ENCODE data around the gene FRY.

DNA sequence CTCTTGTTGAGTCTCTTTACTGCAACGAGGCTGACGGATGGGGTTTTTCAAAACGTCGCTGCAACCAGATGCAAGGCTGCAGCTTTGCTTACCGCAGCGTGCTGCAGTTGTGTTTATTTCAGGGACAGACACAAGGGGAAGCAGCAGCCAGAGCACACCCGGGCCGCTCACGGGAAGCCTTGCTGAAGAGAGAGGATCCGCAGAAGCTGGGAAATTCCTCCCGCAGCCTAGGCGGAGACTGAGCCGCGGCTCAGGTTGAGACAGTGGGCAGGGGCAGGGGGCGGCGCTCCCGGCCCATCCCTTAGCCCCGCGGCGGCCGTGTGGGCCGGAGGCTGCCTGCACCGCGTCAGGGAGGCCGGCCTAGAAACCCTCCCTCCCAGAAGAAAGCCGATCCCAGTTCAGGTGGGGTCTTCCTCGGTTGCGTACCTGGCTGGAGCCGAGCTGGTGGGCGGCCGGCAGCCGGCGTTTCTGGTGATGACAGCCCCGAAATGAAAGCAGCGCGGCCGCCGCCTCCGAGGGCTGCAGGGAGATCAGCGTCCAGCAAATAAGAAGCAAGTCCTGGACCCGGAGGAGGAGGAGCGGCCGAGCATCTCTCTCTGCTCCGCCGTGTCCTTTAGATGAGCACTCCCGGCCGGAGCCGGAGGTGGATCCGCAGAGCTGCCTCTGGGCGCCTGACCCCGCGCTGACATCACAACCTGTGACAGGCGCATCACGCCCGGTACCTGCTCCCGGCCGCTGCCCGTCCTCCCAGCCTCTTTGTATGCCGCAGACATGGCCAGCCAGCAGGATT is at the start of gene FRY:
- TF ChIP-seq, protein P1, sequence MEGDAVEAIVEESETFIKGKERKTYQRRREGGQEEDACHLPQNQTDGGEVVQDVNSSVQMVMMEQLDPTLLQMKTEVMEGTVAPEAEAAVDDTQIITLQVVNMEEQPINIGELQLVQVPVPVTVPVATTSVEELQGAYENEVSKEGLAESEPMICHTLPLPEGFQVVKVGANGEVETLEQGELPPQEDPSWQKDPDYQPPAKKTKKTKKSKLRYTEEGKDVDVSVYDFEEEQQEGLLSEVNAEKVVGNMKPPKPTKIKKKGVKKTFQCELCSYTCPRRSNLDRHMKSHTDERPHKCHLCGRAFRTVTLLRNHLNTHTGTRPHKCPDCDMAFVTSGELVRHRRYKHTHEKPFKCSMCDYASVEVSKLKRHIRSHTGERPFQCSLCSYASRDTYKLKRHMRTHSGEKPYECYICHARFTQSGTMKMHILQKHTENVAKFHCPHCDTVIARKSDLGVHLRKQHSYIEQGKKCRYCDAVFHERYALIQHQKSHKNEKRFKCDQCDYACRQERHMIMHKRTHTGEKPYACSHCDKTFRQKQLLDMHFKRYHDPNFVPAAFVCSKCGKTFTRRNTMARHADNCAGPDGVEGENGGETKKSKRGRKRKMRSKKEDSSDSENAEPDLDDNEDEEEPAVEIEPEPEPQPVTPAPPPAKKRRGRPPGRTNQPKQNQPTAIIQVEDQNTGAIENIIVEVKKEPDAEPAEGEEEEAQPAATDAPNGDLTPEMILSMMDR (IDR thresholded peaks at IDR 0.05) = no peak
- peak; percentile 42 to 52 for TF ChIP-seq POLR2A (IDR thresholded peaks at IDR 0.05)

Measured in uterus (tissue), 2 donors.